Stimulated activated CD4-positive, alpha-beta T cell treated with anti-CD3 and anti-CD28 coated beads, Interleukin-15, amount 100 ng/mL, for 24 hours (primary cell): ENCODE data around the gene RNF146.
"Not testable (repeated sequence)": the region's sequence is repeated elsewhere in the genome, so short reads cannot be mapped to it uniquely, and the experiment has no call there.

ENCODE experiments used
- DNase-seq: peaks from one replicate; pipeline ENCODE4 v3.0.0-alpha.2; 2020

Gene RNF146

DNA sequence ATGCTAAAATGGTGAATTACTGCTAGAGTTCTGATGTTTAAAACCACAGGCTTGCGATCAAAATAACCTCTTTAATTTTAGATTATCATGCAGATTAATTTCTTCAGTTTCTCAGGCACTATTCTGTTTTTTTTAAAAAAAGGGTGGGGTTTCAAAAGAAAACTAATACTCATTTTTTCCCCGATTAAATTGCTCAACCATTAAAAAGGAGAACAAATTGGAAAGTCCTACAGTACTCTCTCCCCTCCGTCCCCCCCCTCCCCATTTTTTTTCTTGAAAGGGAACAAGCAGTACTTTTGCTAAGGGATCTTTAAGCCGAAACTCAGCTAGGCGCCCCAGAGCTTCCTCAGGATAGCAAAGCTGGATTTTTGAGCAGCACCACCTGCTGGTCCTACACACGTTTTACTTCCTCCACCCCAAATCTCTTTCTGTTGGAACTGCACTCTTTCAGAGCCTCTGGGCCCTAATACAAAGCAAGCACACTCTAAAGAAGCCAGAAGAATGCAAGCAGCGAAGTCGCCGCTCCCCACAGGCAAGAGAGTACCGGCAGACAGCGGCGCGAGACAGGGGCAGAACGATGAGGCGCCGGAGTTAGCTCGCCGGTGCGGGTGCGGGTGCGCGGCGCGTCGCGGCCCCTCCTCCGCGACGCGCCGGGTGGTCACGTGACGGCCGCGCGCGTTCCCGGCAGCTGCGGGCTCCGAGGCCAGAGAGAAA is at the start of gene RNF146:
TSS of gene RNF146 (plus strand) at position 687 of the 714 bp plus-strand sequence. CDS start 13,475 bp downstream, outside the sequence.
- DNase-seq = peak; percentile 78

- no peak for DNase-seq
Observed at GRCh38 chr6:127219869-127220268, 46.8 kb upstream of the RNF146 start.

GRCh38 chr6:127221201-127221600 is 45.5 kb upstream of the RNF146 start:
- no peak for DNase-seq

DNA sequence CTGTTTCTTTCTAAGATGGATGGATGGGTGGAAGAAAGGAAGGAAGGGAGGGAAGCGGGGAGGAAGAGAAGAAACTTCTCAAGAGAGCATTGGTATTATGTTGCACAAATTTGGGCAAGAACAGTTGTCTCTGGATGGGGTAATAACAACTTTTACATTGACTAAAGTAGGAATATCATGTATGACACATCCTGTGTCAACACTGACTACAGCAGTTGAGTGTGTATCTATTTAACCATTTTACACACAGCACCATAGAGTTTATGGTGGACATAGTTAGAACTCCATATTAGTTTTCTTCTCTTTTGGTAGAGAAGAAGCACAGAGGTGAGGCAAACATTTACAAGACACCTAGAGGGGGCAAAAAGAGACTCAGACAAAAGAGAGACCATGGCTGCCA is 44.2 kb upstream of the RNF146 start:
- DNase-seq = no peak

- no peak for DNase-seq
Observed at GRCh38 chr6:127225497-127225896, 41.2 kb upstream of the RNF146 start.

- DNase-seq = not testable (repeated sequence)
Observed at GRCh38 chr6:127233819-127234218, 32.8 kb upstream of the RNF146 start.

DNA sequence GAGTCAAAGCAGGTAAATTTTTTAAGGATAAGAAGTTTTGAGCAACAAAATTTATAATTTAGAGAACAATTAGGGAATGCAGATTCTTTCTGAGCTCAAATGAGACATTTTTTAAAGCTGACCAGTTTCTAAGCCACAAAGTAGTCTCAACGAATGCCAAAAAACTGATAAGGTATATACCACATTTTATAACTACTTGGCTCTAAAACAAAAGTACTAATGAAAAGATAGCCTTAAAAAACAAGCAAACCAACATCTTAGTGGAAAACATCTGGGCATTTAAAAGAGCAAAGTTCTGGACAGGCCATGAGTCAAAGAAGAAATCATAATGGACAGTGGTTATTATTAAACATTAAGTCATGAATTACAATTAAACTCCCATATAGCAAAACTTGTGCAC is 23.2 kb upstream of the RNF146 start:
- no peak for DNase-seq

- no peak for DNase-seq
Observed at GRCh38 chr6:127247114-127248096, 19.3 kb upstream of the RNF146 start.

- DNase-seq = no peak
Observed at GRCh38 chr6:127249621-127250020, 17.0 kb upstream of the RNF146 start.

- DNase-seq = no peak
Observed at GRCh38 chr6:127255286-127255685, 11.4 kb upstream of the RNF146 start.

- no peak for DNase-seq
Observed at GRCh38 chr6:127262896-127263295, 3.8 kb upstream of the RNF146 start.

GRCh38 chr6:127263481-127263880 is 3.2 kb upstream of the RNF146 start:
- no peak for DNase-seq

GRCh38 chr6:127266892-127267645 is 405 bp downstream of the RNF146 start:
- DNase-seq = peak; percentile 72

DNA sequence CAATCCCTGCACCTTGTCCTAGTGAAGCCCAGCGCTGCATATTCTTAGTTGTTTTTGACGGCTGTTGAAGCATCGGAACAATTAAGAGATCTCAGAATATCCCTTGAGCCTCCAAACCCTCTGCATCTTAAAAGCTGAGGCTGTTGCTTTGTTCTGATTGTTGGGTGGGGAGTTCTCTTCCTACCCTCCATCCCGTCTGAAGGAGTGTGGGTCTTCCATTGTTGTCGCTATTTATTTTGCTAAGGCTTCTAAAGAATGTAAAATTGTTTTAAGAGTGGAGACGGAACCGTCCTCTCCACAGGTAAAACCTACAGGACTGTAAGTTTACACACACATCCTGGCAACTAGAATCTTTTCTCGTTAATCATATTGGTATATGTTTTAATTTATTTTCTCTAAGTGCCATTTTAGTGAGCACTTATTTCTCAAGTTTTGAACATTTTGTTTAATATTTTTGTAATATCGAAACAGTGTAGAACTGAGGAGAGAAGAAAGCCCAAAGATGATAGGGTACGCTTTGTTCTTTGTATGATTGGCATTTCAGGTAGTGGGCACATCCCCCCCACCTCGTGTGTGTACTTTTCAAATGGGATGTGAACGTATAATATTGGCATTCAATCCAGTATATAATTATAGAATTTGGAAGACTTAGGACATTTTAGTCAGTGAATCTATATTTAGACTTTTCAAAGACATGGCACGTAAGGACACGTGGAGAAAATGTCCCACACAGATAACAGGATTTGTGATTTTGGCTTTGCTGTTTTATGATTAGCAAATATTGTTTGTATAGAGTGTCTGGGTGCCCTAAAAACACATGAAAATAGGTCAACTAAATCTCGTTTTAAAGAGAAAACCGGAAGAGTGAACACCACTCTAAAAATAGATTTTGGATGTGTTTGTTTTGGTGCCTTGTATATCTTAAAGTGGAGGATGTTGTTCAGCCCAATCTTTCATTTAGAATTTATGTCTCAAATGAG is 1.3 kb downstream of the RNF146 start:
- no peak for DNase-seq

DNA sequence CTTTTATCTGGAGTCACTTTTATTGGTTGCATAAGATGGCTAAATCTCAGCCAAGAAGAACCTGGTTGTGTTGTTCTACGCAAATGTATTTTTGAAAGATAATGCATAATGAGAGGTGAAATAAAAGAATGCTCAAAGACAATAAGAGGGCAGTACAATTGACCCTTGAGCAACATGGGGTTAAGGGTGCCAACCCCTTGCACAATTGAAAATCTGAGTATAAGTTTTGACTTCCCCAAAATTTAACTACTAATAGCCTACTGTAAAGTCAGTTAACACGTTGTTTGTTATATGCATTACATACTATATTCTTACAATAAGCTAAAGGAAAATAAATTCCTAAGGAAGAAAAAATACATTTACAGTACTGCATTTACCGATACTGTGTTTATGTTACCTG is 5.9 kb downstream of the RNF146 start:
- DNase-seq = no peak

- no peak for DNase-seq
Observed at GRCh38 chr6:127273499-127273898, 6.8 kb downstream of the RNF146 start.

GRCh38 chr6:127276331-127276730 is 9.7 kb downstream of the RNF146 start:
- DNase-seq = no peak

GRCh38 chr6:127277878-127278843 is 11.5 kb downstream of the RNF146 start:
- DNase-seq = no peak

DNA sequence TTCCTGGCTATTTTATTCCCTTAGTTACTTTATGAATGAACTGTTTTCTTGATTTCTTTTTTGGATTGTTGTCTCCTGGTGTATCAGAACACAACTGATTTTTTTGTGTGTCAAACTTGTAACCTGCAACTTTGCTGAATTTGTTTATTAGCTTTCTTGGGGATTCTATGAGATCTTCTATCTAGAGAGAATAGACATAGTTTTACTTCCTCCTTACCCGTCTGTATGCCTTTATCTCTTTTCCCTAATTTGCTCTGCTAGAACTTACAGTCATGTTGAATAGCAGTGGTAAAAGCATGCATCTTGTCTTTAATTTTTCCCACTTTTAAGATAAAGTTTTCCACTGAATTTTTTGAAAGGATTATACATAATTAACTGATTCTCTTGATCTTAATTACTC is 13.2 kb downstream of the RNF146 start:
- DNase-seq = no peak

DNA sequence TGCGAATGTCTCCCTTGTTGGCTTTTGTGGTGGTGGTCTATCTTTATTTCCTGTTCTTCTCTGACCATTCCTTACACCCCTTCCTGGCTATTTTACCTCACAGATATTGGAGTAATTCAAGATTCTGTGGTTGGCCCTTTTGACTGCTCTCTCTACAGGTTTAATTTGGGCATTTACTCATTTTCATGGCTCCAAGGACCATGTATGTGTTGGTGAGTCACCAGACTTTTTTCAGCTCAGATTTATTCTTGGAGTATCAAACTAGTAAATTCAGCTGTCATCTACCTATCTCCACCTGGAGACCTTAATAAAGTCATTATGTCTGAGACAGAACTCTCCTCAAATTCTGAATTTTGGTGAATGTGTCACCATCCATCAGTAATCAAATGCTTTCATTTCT is 15.5 kb downstream of the RNF146 start:
- no peak for DNase-seq

DNA sequence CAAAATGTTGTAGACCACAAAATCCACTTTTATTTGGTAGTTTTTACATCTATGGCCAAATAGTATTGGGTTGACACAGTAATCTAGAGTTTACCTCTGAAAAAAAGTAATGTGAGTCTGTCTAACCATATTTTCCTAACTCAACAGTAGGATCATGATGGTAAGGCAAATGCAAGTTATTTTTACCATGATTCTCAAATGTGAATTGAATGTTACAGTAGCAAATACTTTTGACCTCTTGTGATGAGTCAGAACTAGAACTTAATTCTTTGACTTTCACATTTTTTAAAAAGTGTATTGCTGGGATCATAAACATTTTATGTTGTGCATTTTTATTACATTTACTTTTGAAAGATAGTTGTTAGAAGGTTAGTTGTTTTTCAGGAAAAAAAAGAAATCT is 22.0 kb downstream of the RNF146 start:
- no peak for DNase-seq
